Osteocyte (in vitro differentiated cells): ENCODE measurements around the gene FGF13. TPM values are rescaled to one million over a fixed set of nuclear protein-coding genes. Genes with fewer than 3 reads are reported as not detected.

Experiments
- DNase-seq: peaks from one replicate; pipeline ENCODE4 v3.0.0; 2021; ENCODE audit warnings: mixed read lengths; ENCODE audit not compliant: unreplicated experiment; ENCODE audit errors: extremely low spot score
- H3K27ac Mint-ChIP-seq: one replicate; pipeline ENCODE4 v1.8.0; 2021; ENCODE audit warnings: mild to moderate bottlenecking, mixed read lengths; ENCODE audit not compliant: unreplicated experiment
- H3K27me3 Mint-ChIP-seq: one replicate; pipeline ENCODE4 v1.8.0; 2021; ENCODE audit warnings: mixed read lengths; ENCODE audit not compliant: unreplicated experiment
- H3K36me3 Mint-ChIP-seq: one replicate; pipeline ENCODE4 v1.8.0; 2021; ENCODE audit warnings: mixed read lengths; ENCODE audit not compliant: unreplicated experiment
- H3K4me1 Mint-ChIP-seq: one replicate; pipeline ENCODE4 v1.8.0; 2021; ENCODE audit warnings: mixed read lengths; ENCODE audit not compliant: unreplicated experiment
- H3K4me3 Mint-ChIP-seq: one replicate; pipeline ENCODE4 v1.8.0; 2021; ENCODE audit warnings: mild to moderate bottlenecking, moderate library complexity, mixed read lengths; ENCODE audit not compliant: unreplicated experiment
- H3K9me3 Mint-ChIP-seq: one replicate; pipeline ENCODE4 v1.8.0; 2021; ENCODE audit warnings: mixed read lengths; ENCODE audit not compliant: unreplicated experiment
- total RNA-seq: library from RNA; stranded (reverse); gene quantifications from 2 replicates; pipeline ENCODE4 v1.2.1, GENCODE V29; 2021
- TF ChIP-seq, protein P1 (sequence below): fragments of 200-600 bp; sonication (generic); IDR thresholded peaks from 2 replicates; pipeline ENCODE4 v1.5.0; 2021; ENCODE audit warnings: antibody characterized with exemption, mild to moderate bottlenecking, moderate library complexity

FGF13 gene
- total RNA-seq, 1 donor from 2014 or later: not detected

DNA sequence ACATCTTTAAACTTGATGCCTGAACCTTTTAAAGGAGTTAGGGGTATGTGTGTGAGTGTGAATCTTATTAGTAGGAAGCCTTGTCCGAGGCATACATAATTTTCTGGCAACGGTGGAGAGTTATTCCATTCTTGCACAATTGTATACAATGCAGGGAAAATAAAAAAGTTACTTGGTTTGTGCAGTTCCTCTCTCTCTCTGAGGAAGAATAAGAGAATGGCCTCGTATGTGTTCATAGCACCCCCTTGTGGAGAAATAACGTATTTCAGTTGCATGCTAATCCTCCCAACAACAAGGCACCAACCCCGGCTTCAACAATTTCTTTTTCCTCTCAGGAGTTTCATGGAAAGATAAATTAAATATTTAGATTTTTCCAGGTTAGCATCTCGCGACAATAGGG is 33.7 kb upstream of the FGF13 start:
- DNase-seq: no peak
- H3K27me3 Mint-ChIP-seq: no peaks in the 10 kb centered on the region

DNA sequence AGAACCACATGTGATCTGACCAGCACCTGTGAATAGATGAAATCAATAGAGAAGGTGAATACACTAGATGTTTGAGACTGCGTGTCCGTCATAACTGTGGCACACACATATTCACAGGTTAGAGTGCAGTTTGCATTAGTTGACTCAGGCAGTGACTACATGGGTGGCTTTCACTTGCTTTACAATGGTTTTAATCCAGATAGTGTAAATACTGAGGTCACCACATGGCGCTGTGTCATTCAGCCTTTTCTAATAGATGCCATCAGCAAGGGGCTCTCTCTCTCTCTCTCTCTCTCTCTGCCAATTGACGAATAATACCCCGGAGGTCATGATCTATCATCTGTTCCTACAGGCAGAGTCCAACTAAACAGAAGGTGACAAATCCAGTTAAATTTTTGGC is 30.7 kb upstream of the FGF13 start:
- H3K27me3 Mint-ChIP-seq: no peaks in the 10 kb centered on the region
- TF ChIP-seq, protein P1, sequence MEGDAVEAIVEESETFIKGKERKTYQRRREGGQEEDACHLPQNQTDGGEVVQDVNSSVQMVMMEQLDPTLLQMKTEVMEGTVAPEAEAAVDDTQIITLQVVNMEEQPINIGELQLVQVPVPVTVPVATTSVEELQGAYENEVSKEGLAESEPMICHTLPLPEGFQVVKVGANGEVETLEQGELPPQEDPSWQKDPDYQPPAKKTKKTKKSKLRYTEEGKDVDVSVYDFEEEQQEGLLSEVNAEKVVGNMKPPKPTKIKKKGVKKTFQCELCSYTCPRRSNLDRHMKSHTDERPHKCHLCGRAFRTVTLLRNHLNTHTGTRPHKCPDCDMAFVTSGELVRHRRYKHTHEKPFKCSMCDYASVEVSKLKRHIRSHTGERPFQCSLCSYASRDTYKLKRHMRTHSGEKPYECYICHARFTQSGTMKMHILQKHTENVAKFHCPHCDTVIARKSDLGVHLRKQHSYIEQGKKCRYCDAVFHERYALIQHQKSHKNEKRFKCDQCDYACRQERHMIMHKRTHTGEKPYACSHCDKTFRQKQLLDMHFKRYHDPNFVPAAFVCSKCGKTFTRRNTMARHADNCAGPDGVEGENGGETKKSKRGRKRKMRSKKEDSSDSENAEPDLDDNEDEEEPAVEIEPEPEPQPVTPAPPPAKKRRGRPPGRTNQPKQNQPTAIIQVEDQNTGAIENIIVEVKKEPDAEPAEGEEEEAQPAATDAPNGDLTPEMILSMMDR: no peak

More for the DNA sequence above, 33.7 kb upstream of the FGF13 start:
- H3K4me3 Mint-ChIP-seq: no peak overlapping the region
- no peaks in the 10 kb centered on the region for H3K9me3 Mint-ChIP-seq
- TF ChIP-seq, protein P1: peak; percentile 65
- H3K36me3 Mint-ChIP-seq: no peaks in the 10 kb centered on the region
- no peaks in the 10 kb centered on the region for H3K4me1 Mint-ChIP-seq
- no peak overlapping the region for H3K27ac Mint-ChIP-seq

DNA sequence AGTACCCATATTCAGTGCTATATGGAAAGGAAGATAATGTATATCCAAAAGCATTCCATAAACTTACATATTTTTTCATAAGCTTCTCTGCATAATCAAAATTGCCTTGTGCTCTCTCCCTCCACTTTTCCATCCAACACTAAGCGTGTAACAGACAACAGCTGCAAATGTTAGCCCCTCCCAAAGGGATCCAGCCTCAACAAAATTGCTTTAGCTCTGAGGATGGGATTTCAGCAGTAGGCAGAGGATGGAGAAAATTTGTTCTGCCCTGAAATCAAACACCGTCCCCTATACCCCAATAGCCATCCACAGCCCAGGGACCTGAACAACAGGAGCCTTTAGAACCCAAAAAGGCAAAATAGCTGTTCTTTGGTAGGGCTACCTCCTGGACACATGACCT is 28.8 kb upstream of the FGF13 start:
- Mint-ChIP-seq H3K27me3 (no peaks in the 10 kb centered on the region), H3K4me3 (no peak overlapping the region), H3K36me3 (no peaks in the 10 kb centered on the region), H3K4me1 (no peaks in the 10 kb centered on the region), H3K9me3 (no peaks in the 10 kb centered on the region), H3K27ac (no peak overlapping the region)
- TF ChIP-seq, protein P1: no peak
- no peak for DNase-seq

More for the DNA sequence above, 30.7 kb upstream of the FGF13 start:
- no peak overlapping the region for H3K4me3 Mint-ChIP-seq
- no peak for DNase-seq
- no peak overlapping the region for H3K27ac Mint-ChIP-seq
- no peaks in the 10 kb centered on the region for H3K36me3 Mint-ChIP-seq
- no peaks in the 10 kb centered on the region for H3K4me1 Mint-ChIP-seq
- no peaks in the 10 kb centered on the region for H3K9me3 Mint-ChIP-seq

DNA sequence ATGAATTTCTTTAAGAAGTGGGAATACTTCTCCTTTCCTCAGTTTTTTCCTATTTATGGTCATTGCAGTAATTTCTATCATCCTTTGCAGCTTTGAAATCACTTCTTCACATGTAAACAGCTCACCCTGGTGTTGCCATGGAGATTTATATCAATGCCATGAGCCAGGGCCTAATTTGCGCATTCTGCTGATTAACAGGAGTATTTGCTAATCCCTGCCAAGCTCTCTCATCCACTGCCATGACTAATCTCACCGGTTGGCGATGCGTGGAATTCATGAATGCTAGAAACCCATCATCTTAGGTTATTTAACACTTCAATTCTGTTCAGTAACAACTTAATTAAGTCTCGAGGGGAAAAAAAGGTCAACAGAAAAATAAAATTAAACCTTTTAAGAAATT is 11.8 kb upstream of the FGF13 start:
- Mint-ChIP-seq H3K27me3 (no peaks in the 10 kb centered on the region), H3K36me3 (no peaks in the 10 kb centered on the region), H3K9me3 (no peaks in the 10 kb centered on the region), H3K27ac (no peak overlapping the region), H3K4me1 (no peaks in the 10 kb centered on the region), H3K4me3 (no peak overlapping the region)
- TF ChIP-seq, protein P1: no peak
- no peak for DNase-seq

DNA sequence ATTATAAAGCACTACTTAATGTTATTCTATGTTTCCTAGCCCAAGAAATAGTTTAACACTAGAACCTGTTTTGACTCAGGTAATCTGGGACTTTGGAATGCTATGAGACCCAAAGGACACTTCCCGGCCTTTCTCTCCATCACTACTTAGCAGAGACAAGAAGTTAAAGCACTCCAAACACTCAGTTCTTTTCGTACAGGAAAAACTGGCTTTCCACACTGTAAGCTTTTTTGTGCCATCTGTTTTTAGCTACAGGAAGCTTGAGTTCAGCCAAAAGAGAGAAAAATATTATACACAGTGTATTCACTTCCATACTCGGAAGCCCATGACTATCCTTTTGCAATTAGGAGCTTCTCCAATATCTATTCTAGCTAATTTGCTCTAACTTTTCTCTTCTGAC is 7.9 kb upstream of the FGF13 start:
- Mint-ChIP-seq H3K27ac (no peak overlapping the region), H3K4me1 (no peaks in the 10 kb centered on the region), H3K36me3 (no peaks in the 10 kb centered on the region), H3K9me3 (no peaks in the 10 kb centered on the region), H3K27me3 (no peaks in the 10 kb centered on the region), H3K4me3 (no peak overlapping the region)
- DNase-seq: no peak
- TF ChIP-seq, protein P1: no peak
